ENCODE results near the gene CCBE1.
"Not testable (repeated sequence)": the region's sequence is repeated elsewhere in the genome, so short reads cannot be mapped to it uniquely, and the experiment has no call there.

The CCBE1 gene

GRCh38 chr18:59681521-59682004 lies 15.7 kb downstream of the CCBE1 start:
- no peak for DNase-seq (ENCODE audit: low spot score)

GRCh38 chr18:59681051-59681450 lies 16.2 kb downstream of the CCBE1 start:
- no peak for DNase-seq (ENCODE audit: low spot score)

- DNase-seq (ENCODE audit: low spot score) = no peak
These were observed 21.9 kb downstream of the CCBE1 start for GRCh38 chr18:59675346-59675745.

- no peak for DNase-seq (ENCODE audit: low spot score)
These were observed 22.3 kb downstream of the CCBE1 start for GRCh38 chr18:59674903-59675270.

GRCh38 chr18:59674186-59674902 lies 22.9 kb downstream of the CCBE1 start:
- DNase-seq (ENCODE audit: low spot score) = no peak

GRCh38 chr18:59672235-59672711 lies 24.9 kb downstream of the CCBE1 start:
- DNase-seq (ENCODE audit: low spot score) = no peak

- no peak for DNase-seq (ENCODE audit: low spot score)
These were observed 25.7 kb downstream of the CCBE1 start for GRCh38 chr18:59671551-59671950.

- DNase-seq (ENCODE audit: low spot score) = no peak
These were observed 27.2 kb downstream of the CCBE1 start for GRCh38 chr18:59669872-59670657.

- no peak for DNase-seq (ENCODE audit: low spot score)
These were observed 29.7 kb downstream of the CCBE1 start for GRCh38 chr18:59667488-59667887.

GRCh38 chr18:59666007-59666402 lies 31.2 kb downstream of the CCBE1 start:
- not testable (repeated sequence) for DNase-seq (ENCODE audit: low spot score)

- no peak for DNase-seq (ENCODE audit: low spot score)
These were observed 31.9 kb downstream of the CCBE1 start for GRCh38 chr18:59665057-59666006.

GRCh38 chr18:59664329-59664728 lies 32.9 kb downstream of the CCBE1 start:
- no peak for DNase-seq (ENCODE audit: low spot score)

- no peak for DNase-seq (ENCODE audit: low spot score)
These were observed 34.1 kb downstream of the CCBE1 start for GRCh38 chr18:59663096-59663495.

- no peak for DNase-seq (ENCODE audit: low spot score)
These were observed 35.1 kb downstream of the CCBE1 start for GRCh38 chr18:59661891-59662701.

- DNase-seq (ENCODE audit: low spot score) = no peak
These were observed 36.2 kb downstream of the CCBE1 start for GRCh38 chr18:59660786-59661743.

GRCh38 chr18:59660366-59660765 lies 36.9 kb downstream of the CCBE1 start:
- no peak for DNase-seq (ENCODE audit: low spot score)

GRCh38 chr18:59659508-59660170 lies 37.6 kb downstream of the CCBE1 start:
- DNase-seq (ENCODE audit: low spot score) = no peak

- no peak for DNase-seq (ENCODE audit: low spot score)
These were observed 38.3 kb downstream of the CCBE1 start for GRCh38 chr18:59658941-59659340.

GRCh38 chr18:59657012-59657411 lies 40.2 kb downstream of the CCBE1 start:
- DNase-seq (ENCODE audit: low spot score) = no peak
